ENCODE data around the gene TMTC1. TPM values are rescaled to one million over a fixed set of nuclear protein-coding genes. Genes with fewer than 3 reads are reported as not detected.

Gene TMTC1
- total and polyA plus RNA-seq, 9 of the 15 experiments (the other 6 are each of a cell fraction or from before 2014, with no cell fraction given): under 0.01 to 0.18 (median 0.06) TPM; not detected in 2

DNA sequence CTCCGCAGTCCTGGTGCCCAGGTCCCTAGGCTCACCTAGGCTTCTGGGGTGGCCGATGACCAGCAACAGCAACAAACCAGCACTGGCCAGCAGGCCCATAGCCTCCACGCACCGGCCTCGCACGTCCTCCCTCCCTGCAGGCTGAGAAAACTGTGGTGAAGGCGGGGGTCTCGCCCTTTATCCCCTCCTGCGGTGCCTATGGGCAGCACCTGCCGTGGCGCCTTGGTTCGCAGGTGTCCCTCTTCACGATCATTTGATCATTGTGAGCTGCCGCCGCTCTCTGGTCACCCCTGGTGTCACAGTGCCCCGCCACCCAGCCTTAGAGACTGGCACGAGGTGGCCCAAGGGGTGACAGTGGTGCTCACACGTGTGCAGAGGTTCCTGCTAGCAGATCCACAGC is 286.2 kb downstream of the TMTC1 start, which contains the start of gene OVCH1:
OVCH1 (minus strand) TSS at position 99 of the 400 bp plus-strand sequence; CDS start at position 99, 0 bp downstream.
- intact Hi-C loops (cut with micrococcal nuclease) (no loop called here), in situ Hi-C loops (cut with MboI) (no loop called here)
- POLR2A ChIA-PET: no interaction called here
- WGBS (ENCODE audit: insufficient coverage, low coverage, missing lambda C conversion rate): 4% methylated on average over 12 of the region's 18 CpGs
- H3K4me1 ChIP-seq (replicated peaks in 1 of 2; ENCODE audit: control insufficient read depth in 2 of 2, insufficient read depth in 2 of 2, low read length in 2 of 2): no peaks in the 10 kb centered on the region
- no peaks in the 10 kb centered on the region for H3K79me2 ChIP-seq (ENCODE audit: control insufficient read depth, insufficient read depth, low read length)
- peaks cover 4 to 17% of the 10 kb centered on the region in 2 experiments; a peak in 2 of 5 replicates for H3K27me3 ChIP-seq (ENCODE audit: control insufficient read depth in 2 of 2, insufficient read depth in 2 of 2, low read length in 2 of 2)
- FAIRE-seq: no peak
- H3K4me2 ChIP-seq (ENCODE audit: insufficient read depth, low read length): no peak within 1 kb of the TSS
- CTCF ChIA-PET (ENCODE audit: low intra/inter-chr PET ratio): no interaction called here
- H3K36me3 ChIP-seq (ENCODE audit: control insufficient read depth, insufficient read depth, low read length): no peaks in the 10 kb centered on the region
- no peaks in the 10 kb centered on the region for H3K9me3 ChIP-seq (replicated peaks; ENCODE audit: control insufficient read depth, insufficient read depth, low read depth, low read length)
- H3K4me3 ChIP-seq: no peak within 1 kb of the TSS
- DNase-seq (ENCODE audit: extremely low read depth in 1 of 4, low spot score in 3 of 4): no peak
- TF ChIP-seq RHOXF2B (CRISPR knock-in tag; conservative IDR thresholded peaks at IDR 0.05) (no peak), KDM5B (IDR thresholded peaks at IDR 0.05; ENCODE audit: insufficient replicate concordance, low read depth, low read length) (no peak), PRPF4 (IDR thresholded peaks at IDR 0.05; ENCODE audit: insufficient read depth, low read depth, low read length, poor library complexity, severe bottlenecking) (no peak), ZNF696 (CRISPR knock-in tag; conservative IDR thresholded peaks at IDR 0.05) (no peak), NCOA6 (IDR thresholded peaks at IDR 0.05) (no peak), ZNF583 (CRISPR knock-in tag; IDR thresholded peaks at IDR 0.05) (no peak), PML (IDR thresholded peaks at IDR 0.05; ENCODE audit: low read length) (no peak), MBD2 (IDR thresholded peaks at IDR 0.05; ENCODE audit: borderline replicate concordance, low read depth) (no peak), ZNF57 (CRISPR knock-in tag; IDR thresholded peaks at IDR 0.05) (no peak), ZNF134 (CRISPR knock-in tag; conservative IDR thresholded peaks at IDR 0.05) (no peak), JUNB (CRISPR knock-in tag; conservative IDR thresholded peaks at IDR 0.05) (no peak), FOXP1 (CRISPR knock-in tag; IDR thresholded peaks at IDR 0.05) (no peak), ARHGAP35 (IDR thresholded peaks at IDR 0.05; ENCODE audit: partially characterized antibody) (no peak), EZH2 (IDR thresholded peaks at IDR 0.05; ENCODE audit: borderline replicate concordance, low read depth, low read length) (no peak), DNMT1 (IDR thresholded peaks at IDR 0.05) (no peak), SNIP1 (IDR thresholded peaks at IDR 0.05; ENCODE audit: low read depth) (no peak)
- TF ChIP-seq, protein P1, sequence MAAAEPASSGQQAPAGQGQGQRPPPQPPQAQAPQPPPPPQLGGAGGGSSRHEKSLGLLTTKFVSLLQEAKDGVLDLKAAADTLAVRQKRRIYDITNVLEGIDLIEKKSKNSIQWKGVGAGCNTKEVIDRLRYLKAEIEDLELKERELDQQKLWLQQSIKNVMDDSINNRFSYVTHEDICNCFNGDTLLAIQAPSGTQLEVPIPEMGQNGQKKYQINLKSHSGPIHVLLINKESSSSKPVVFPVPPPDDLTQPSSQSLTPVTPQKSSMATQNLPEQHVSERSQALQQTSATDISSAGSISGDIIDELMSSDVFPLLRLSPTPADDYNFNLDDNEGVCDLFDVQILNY (CRISPR knock-in tag; IDR thresholded peaks at IDR 0.05): no peak
- BruUV-seq (replicated peaks): no TSS peak
- no peak within 1 kb of the TSS for H2AFZ ChIP-seq (ENCODE audit: low read depth, low read length)
- no peak within 1 kb of the TSS for H3K9ac ChIP-seq (ENCODE audit: insufficient read depth in 1 of 2, low read depth in 2 of 2, low read length in 2 of 2)
- no peaks in the 10 kb centered on the region; the same call in 1 of the 2 replicates for H4K20me1 ChIP-seq (replicated peaks; ENCODE audit: control insufficient read depth, insufficient read depth, low read length)
- no peak within 1 kb of the TSS for H3K27ac ChIP-seq (ENCODE audit: extremely low read depth, low read depth, low read length)
- ATAC-seq: no peak
- no peaks in the 10 kb centered on the region for H3K9me1 ChIP-seq (ENCODE audit: control insufficient read depth, insufficient read depth, low read length)

Data from K562 (cell line).